Ascending aorta (tissue), 2 donors: ENCODE data around the gene PHACTR3. TPM values are rescaled to one million over a fixed set of nuclear protein-coding genes. Genes with fewer than 3 reads are reported as not detected.

Source experiments
- DNase-seq, 2 donors: peaks; one replicate each; pipeline ENCODE4 v3.0.0-alpha.2; 2019; ENCODE audit warnings: low spot score in 2 of 2
- H3K27ac ChIP-seq, 2 donors: fragments of 200-600 bp; sonication (generic); one replicate each; pipeline ENCODE4 v1.5.1; 2016 to 2017; ENCODE audit warnings: mild to moderate bottlenecking in 1 of 2
- H3K27me3 ChIP-seq: fragments of 200-600 bp; sonication (generic); one replicate; pipeline ENCODE4 v1.5.1; 2017
- H3K36me3 ChIP-seq, 2 donors: fragments of 200-600 bp; sonication (generic); one replicate each; pipeline ENCODE4 v1.5.1; 2016
- H3K4me1 ChIP-seq, 2 donors: fragments of 200-600 bp; sonication (generic); one replicate each; pipeline ENCODE4 v1.5.1; 2016 to 2017; ENCODE audit warnings: mild to moderate bottlenecking in 1 of 2
- H3K4me3 ChIP-seq, 2 donors: fragments of 200-600 bp; sonication (generic); one replicate each; pipeline ENCODE4 v1.5.1; 2016 to 2017; ENCODE audit warnings: mild to moderate bottlenecking in 1 of 2
- H3K9me3 ChIP-seq, 2 donors: fragments of 200-600 bp; sonication (generic); one replicate each; pipeline ENCODE4 v1.5.1; 2016
- intact Hi-C: fragments of 100-400 bp; cut with DNase I; formaldehyde crosslinking; loops from one replicate; pipeline ENCODE4 v1.15.1; 2023
- total RNA-seq: library from RNA; depleted of rRNA; stranded (reverse); fragments of >200 nt; gene quantifications from one replicate; pipeline ENCODE4 v1.1.0, GENCODE V29; 2016
- TF ChIP-seq, protein P1 (sequence below), 3 experiments: fragments of 200-600 bp in 2 of 3; fragments of 450-650 bp in 1 of 3; sonication (generic) in 2 of 3; IDR thresholded peaks; one replicate each; pipeline ENCODE4 v1.5.1; 2016 to 2019; ENCODE audit warnings: antibody characterized with exemption in 3 of 3, mild to moderate bottlenecking in 1 of 3, moderate library complexity in 1 of 3

The PHACTR3 gene
- total RNA-seq, 1 donor from 2014 or later = not detected

DNA sequence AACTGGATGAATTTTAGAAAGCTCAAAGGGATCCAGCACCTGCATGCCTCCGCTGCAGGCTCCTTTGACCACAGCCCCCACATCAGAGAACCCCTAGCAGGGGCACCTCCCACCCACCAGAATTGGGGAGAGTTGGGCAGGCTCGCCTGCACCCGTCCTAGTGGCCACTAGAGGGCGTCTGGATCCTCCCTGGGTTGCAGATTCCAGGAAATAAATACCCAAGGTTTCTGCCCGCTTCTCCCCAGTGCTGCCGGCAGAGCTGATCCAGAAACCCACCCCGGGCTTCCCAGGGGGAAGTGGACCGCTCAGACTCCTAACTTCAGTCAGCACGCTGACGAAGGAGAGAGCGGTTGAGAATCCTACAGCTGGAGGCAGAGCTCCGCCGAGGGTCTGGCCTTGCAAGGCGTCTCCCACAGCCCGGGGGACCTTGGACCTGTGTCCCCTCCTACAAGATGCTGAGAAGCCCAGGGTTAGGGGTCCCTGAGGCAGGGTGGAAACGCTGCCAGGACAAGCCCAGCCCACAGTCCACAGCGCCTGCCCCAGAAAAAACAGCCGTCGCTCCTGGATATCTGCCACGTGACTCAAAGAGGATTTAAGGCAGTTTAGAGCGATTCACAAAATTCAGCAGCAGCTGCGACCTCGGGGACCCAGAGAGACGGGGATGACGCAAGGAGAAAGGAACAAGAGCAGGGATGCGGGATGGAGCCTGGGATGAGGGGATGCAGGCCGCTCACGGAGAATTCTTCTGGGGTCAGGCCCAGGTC, 32.6 kb upstream of the PHACTR3 start:
- Histone ChIP-seq H3K27me3 (peaks cover 6% of the 10 kb centered on the region), H3K4me1 (no peaks in the 10 kb centered on the region), H3K36me3 (no peaks in the 10 kb centered on the region), H3K9me3 (no peaks in the 10 kb centered on the region), H3K27ac (no peak overlapping the region), H3K4me3 (peak overlapping the region; percentile 31 to 57)
- TF ChIP-seq, protein P1, sequence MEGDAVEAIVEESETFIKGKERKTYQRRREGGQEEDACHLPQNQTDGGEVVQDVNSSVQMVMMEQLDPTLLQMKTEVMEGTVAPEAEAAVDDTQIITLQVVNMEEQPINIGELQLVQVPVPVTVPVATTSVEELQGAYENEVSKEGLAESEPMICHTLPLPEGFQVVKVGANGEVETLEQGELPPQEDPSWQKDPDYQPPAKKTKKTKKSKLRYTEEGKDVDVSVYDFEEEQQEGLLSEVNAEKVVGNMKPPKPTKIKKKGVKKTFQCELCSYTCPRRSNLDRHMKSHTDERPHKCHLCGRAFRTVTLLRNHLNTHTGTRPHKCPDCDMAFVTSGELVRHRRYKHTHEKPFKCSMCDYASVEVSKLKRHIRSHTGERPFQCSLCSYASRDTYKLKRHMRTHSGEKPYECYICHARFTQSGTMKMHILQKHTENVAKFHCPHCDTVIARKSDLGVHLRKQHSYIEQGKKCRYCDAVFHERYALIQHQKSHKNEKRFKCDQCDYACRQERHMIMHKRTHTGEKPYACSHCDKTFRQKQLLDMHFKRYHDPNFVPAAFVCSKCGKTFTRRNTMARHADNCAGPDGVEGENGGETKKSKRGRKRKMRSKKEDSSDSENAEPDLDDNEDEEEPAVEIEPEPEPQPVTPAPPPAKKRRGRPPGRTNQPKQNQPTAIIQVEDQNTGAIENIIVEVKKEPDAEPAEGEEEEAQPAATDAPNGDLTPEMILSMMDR (IDR thresholded peaks at IDR 0.05) = peak; percentile 58 to 93 (median 88)
- peak in 1 of 2 donors; percentile 64 for DNase-seq
- intact Hi-C loops = loop anchor here (2.0 kb wide), 1 partner anchor 179 kb away; no protein-coding TSS in a partner anchor

DNA sequence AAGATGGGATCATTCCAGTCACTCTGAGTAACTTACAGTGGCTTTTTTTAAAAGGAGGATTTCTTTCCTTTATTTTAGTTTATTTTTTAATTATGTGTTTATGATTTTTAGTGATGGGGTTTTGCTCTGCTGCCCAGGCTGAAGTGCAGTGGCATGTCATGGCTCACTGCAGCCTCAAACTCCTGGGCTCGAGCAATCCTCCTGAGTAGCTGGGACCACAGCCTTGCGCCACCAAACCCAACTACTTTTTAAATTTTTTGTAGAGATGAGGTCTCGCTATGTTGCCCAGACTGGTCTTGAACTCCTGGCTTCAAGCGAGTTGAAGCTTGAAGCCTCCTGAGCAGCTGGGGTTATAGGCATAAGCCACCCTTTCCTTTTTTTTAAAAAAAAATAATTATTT, 31.8 kb upstream of the PHACTR3 start:
- Histone ChIP-seq H3K36me3 (no peaks in the 10 kb centered on the region), H3K4me1 (no peaks in the 10 kb centered on the region), H3K27me3 (peaks cover 6% of the 10 kb centered on the region), H3K27ac (no peak overlapping the region), H3K9me3 (no peaks in the 10 kb centered on the region), H3K4me3 (no peak overlapping the region)
- peak in 1 of 2 donors; percentile 8 for DNase-seq
- TF ChIP-seq, protein P1 (IDR thresholded peaks at IDR 0.05) = no peak
- intact Hi-C loops = no loop called here

DNA sequence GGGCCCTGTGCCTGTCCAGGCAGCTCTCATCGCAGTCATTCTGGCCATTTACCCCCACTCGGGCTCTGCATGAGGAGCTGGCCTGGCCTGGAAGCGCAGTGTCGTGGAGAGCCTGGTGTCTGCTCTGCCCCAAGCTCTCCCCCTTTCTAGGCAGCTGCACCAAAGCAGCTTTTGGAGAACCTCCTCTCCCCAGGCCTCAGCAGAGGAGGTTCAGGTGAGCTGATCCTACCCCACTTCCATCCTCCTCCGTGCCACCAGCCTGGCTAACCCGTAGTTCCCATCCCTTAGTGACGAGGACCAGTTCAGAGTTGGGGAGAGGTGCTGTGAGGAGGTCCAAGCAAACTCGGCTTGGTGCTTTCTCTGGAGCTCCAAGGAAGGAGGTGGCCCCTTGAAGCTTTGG, 30.5 kb upstream of the PHACTR3 start:
- Histone ChIP-seq H3K36me3 (no peaks in the 10 kb centered on the region), H3K9me3 (no peaks in the 10 kb centered on the region), H3K27ac (no peak overlapping the region), H3K4me1 (no peaks in the 10 kb centered on the region), H3K27me3 (peaks cover 6% of the 10 kb centered on the region), H3K4me3 (no peak overlapping the region)
- DNase-seq = peak in 1 of 2 donors; percentile 24
- intact Hi-C loops = no loop called here
- TF ChIP-seq, protein P1 (IDR thresholded peaks at IDR 0.05) = no peak

DNA sequence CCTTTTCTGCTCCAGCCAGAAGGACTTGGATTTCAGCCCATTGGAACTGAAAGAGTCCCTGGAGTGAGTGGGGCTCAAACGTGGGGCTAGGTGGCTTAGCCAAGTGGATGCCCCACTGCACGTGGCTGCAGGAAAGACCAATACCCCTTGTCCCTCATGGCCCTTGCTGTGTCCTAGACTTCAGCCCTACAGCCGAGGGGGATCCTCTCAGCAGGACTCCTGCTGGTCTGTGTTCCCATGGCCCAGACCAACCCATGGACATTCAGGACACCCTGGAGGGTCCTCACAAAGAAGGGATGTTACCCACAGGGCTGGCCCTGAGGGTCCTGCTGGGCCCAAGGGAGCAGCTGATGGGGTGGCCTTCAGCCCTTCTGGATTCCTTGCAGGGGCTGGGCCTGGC, 30.0 kb upstream of the PHACTR3 start:
- no peaks in the 10 kb centered on the region for H3K36me3 ChIP-seq
- no peak overlapping the region for H3K27ac ChIP-seq
- no peak overlapping the region for H3K4me3 ChIP-seq
- no peaks in the 10 kb centered on the region for H3K9me3 ChIP-seq
- TF ChIP-seq, protein P1 (IDR thresholded peaks at IDR 0.05) = no peak
- DNase-seq = peak in 1 of 2 donors; percentile 57
- intact Hi-C loops = no loop called here
- H3K27me3 ChIP-seq = peaks cover 6% of the 10 kb centered on the region
- H3K4me1 ChIP-seq = no peaks in the 10 kb centered on the region

DNA sequence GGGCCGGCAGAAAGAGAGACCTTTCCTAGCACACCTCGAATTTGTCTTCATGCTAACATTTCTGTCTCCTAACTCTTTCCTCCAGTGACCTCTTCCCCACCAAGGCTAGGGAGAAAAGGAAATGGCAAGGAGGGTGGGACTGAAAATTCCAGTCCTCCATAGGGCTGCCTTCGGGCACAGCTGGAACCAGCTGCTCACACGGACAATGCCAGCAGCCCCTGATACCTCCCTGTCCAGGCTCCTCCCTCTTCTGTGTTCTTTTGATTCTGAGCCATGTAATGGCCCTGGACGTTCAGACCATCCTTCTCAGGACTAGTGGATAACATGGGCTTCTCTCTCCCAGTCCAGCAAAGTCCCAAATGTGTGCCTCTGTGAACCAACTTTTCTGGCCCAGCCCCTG, 29.1 kb upstream of the PHACTR3 start:
- intact Hi-C loops = no loop called here
- TF ChIP-seq, protein P1 (IDR thresholded peaks at IDR 0.05) = no peak
- Histone ChIP-seq H3K4me3 (no peak overlapping the region), H3K27ac (no peak overlapping the region), H3K27me3 (peaks cover 6% of the 10 kb centered on the region), H3K36me3 (no peaks in the 10 kb centered on the region), H3K9me3 (no peaks in the 10 kb centered on the region), H3K4me1 (no peaks in the 10 kb centered on the region)
- DNase-seq = peak in 1 of 2 donors; percentile 43
